ENCODE data around the gene SAMHD1.

The SAMHD1 gene

DNA sequence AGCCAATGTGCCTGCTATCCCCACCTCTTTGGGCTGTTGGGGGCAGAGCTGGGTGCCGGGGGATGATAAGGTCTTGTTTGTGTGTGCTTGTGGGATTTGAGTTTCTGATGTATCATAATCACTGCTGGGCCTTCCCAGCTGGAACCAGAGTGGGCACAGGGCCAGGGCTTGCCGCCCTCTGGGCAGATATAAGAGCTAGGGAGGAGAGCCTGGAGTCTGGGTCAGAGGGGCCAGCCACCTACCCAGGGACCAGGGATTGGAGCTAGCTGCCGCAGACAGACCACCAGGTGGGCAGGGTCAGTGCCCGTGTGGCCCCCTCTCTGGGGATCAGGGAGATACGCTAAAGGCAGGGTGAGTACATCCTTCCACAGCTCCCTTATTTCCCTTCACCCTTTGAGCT, 78.7 kb downstream of the SAMHD1 start:
- no peak for DNase-seq (ENCODE audit: low spot score)

DNA sequence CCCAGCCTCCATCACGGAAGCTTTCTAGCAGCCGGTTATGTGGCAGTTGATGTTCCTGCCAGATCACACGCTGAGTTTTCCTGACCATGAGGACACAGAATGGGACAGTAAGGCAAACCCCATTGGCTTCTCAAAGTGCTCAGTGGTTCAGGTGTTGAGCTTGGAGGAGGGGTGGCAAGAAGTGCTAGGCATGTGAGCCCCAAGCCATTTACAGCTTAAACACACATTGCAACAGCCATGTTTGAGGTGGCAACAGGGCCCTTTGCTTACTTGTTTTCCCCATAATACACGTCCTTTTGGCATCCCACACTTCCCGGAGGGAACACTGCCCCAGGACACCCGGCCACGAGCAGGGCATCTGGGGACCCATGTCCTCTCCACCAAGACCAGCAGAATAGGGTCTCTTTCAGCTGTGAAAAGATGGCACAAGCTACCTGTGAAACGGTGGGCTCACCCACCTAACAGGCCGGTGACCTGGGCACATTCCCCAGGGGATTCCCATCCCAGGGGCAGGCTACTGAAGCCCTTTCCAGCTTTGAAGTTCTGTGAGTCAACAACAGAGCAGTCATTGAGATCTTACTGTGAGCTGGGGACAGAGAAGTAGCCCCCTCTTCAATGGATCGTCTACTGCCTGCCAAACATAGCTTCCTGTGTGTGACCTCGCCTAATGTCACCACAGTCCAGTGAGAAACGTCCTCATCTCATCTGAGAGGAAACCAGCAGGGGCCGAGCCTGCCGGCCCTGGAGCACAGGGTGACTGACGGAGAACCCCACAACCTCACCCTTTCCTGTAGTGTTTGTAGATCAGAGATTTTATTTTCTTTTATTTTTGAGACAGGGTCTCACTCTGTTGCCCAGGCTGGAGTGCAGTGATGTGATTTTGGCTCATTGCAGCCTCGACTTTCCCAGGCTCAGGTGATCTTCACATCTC, 79.6 kb downstream of the SAMHD1 start:
- DNase-seq (ENCODE audit: low spot score) = no peak

DNA sequence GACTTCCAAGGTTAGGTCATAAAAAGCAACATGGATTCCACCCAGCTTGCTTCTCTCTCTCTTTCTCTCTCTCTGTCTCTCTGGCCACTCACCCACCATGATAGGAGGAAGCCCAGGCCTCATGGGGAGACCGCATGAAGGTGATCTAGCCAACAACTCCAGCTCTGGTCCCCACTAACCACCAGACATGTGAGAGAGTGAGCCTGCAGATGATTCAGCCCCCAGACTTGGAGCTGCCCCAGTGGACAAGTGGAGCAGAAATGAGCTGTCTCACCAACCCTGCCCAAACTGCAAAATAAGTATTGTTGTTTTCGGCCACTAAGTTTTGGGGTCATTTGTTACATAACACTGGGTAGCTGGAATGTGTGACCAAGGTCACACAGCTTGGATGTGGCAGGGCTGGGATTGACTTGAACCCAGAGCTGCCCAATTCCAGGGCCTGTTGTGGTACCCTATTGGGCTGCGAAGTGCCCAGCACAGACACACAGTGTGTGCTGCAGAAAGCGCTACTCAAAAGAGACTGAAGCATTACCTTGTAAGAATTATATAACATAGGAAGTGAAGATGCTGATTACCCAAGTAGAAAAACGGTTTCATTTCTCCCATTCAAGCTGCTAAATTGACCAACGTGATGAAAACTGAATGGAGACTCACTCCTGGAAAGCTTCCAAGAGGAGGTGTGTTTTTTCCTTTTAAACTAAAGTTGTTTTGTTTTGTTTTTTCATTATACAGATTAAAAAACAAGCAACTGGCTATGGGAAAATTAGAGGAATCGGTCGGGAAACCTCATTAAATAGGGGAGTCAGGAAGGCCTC, 84.6 kb downstream of the SAMHD1 start:
- DNase-seq (ENCODE audit: low spot score) = no peak

DNA sequence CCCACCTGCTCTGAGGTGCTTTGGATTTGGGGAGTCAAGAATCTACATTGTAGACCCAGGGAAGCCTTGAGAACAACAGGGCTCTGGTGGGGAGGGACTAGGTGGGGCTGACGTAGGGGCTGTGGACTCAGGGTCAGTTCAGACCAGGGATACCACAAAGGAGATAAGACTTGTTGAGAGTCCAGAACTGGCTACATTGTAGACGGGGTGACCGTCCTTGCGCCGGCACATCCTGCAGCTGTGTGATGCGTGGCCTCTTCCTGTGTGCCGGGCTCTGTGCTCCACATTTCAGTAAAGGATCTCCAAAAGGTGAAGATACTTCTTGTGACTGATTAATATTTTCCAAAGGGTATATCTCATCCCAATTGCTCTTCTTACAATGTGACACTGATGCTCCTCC, 85.3 kb downstream of the SAMHD1 start:
- no peak for DNase-seq (ENCODE audit: low spot score)

DNA sequence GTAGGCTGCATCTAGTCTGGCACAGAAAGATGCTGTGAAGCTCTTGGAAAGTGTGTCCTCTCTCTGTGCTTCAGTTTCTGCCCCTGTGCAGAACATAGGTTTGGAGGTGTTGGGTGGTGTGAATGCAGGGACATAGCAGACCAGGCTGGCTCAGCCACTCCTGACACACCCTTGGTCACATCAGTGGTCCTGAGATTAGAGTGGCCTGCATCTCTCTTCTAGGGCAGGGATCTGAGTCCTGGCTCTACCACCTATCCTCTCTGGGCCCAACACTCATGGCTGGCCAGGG, 85.7 kb downstream of the SAMHD1 start:
- DNase-seq (ENCODE audit: low spot score) = no peak

DNA sequence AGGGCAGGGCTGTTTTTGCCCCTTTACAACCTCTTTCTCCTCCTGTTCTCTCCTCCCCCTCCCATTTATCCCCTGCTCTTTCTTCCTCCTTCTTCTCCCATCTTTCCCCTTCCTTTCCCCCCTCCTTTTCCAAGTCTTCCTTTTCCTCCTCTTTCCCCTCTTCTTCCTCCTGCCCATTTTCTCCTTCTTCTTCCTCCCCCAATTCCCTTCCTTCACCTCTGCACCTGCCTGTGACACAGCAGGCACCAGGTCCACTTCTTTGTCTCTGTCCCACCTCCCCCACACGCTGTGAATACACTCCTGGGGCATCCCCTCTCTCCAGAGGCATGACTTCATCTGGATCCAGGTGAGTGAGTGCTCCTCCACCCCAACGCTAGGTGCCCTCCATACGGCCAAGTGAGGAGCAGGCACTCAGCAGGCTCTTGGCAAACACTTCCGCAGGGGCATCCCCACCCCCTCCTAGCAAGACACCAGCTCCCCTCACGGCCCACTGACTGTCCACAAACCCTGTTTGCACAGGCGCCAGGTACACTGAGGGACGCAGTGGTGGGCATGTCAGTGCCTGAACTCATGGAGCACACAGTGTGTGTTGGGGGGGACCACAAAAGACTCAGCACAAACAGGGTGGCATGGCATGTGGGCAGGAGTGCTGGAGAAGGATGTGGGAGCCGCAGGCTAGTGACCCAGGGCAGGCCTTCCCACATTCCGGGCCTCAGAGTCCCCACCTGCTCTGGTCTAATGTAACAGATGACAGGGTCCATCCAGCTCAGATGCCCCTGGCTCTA, 86.2 kb downstream of the SAMHD1 start:
- DNase-seq (ENCODE audit: low spot score) = no peak

DNA sequence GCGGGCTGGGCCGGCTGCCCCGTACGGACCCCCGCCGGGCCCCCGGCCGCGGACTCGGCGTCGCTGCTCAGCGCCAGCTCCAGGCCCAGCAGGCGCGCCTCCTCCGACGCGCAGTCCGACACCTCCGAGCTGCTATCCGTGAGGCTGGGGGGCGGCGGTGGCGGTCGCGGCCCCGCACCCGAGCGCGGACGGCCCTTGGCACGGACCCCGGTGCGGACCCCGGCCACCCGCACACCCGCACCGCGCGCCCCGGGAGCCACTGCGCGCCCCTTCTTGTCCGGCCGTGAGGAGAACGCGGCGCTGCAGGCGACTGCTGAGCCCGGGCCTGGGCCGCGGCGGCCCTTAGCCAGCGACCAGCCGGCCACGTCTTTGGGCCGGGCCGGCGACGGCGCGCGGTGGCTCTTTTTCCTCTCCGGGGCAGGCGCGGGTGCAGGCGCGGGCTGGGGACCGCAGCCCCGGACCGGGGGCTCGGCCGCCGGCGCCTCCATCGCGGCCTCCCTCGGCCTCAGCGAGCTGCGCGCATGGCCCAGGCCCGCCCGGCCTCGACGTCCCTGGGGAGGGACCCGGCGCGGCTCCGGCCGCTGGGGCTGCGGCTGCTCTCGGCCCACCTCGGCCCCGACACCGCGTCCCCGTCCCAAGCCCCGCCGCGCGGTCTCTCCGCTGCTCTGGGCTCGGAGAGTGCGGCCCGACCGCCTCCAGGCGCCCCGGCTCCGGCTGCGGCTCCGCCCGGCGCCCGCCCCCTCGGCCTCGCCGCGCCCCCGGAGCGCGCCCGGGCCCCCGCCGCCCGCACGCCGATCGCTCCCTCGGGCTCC, 88.4 kb downstream of the SAMHD1 start:
- peak; percentile 65 for DNase-seq (ENCODE audit: low spot score)

DNA sequence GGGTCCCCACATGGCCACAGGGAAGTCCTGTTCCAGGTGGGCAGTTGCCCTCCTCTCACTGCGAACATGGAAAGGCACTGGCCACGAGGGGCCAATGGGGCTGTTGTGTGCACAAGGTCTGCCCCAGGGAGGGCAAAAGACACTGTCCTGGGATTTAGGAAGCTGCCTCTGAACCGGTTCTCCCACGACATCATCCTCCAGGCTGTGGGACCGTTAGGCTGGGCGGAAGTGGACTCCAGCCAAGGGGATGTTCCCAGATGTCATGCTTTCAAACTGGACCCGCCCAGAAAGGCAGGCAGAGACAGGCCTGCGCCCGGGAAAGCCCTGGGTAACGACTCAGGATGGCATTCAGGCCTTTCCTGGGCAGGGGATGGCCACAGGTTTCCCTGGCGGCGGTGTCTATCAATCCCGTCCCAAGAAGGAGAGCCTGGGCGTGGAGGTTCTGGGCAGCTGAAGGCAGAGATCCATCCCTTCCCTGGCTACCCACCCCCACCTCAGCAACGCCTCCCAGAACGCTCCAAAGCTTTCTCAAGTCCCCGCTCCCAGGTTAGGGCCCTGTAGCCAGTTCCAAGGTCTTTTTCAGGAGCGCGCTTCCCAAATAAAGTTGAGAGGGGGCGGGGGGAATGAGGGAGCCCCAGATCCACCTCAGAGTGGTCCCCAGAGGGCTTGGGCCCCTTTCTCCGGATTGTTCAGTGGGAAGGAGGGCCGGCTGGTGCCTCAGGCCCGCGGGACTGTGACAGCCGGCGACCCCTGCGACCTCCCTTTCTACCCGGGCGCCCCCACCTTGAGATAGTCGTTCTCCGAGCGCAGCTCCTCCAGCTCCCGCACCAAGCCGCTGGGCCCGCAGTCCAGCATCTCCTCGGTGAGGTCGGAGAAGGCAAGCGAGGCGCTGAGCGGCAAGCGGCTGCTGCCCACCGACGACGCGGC, 89.4 kb downstream of the SAMHD1 start:
- peak; percentile 79 for DNase-seq (ENCODE audit: low spot score)

DNA sequence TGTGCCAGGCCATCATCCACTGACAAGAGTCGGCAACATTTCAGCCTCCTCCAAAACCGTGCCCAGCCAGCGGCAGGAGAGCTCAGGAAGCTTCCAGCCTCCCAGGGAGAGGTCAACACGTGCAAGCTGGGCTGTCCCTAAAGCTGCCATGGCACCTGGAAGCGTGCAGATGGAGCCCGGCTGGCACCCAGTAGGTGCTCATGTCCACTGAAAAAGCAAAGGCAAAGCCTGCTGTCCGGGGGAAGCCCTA, 90.0 kb downstream of the SAMHD1 start:
- DNase-seq (ENCODE audit: low spot score) = no peak

DNA sequence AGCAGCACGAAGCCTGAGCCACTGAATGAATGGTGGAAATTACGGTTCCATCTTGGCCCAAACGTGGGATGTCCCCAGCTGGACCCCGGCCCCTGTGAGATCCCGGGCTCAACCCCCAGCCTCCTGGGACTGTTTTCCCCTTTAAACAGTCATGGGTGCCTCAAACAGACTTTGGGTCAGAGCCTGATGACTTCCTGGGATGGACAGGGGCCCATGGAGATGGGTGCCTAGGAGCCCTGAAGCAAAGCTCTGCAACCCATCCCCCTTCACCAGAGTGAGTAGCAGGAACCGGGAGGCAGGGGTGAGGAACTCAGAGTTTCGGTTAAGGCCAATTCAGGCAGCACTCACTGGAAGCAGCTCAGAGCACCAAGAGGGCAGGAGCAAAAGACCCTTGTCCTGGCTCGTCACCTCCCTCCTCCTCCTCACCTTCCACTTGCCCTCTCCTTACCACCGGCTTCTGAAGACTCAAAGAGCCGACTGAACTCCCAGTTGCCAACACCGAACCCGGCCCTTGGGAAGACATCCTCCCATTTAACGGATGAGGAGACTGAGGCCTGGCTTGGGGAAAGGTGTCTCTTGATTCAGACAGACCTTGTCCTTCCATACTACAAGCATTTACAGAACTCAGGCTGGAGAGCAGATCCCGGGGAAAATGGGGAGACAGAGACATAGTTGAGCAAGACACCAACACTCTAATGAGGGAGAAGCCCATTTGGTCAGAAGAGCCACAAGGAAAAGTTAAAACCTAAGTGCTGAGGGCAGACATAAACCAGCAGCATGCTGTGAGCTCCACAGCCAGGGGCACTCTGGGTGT, 90.5 kb downstream of the SAMHD1 start:
- no peak for DNase-seq (ENCODE audit: low spot score)

DNA sequence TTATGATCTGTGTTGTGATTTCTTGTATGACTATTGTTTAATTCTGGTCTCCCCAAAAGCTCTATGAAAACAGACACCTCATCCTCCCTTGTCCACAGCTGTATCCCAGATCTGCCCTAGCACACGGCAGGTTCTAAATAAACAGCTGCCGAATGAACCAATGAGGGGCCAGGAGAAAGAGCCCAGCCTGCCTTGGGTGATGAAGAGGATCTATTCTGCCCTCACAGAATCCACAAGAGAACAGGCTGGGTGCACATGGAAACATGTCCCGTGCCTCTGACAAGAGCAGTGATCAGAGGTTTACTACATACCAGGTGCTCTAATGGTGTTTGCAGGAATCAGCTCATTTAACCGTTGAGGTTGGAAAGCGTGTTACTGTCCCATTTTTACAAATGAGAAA, 91.2 kb downstream of the SAMHD1 start:
- DNase-seq (ENCODE audit: low spot score) = no peak

DNA sequence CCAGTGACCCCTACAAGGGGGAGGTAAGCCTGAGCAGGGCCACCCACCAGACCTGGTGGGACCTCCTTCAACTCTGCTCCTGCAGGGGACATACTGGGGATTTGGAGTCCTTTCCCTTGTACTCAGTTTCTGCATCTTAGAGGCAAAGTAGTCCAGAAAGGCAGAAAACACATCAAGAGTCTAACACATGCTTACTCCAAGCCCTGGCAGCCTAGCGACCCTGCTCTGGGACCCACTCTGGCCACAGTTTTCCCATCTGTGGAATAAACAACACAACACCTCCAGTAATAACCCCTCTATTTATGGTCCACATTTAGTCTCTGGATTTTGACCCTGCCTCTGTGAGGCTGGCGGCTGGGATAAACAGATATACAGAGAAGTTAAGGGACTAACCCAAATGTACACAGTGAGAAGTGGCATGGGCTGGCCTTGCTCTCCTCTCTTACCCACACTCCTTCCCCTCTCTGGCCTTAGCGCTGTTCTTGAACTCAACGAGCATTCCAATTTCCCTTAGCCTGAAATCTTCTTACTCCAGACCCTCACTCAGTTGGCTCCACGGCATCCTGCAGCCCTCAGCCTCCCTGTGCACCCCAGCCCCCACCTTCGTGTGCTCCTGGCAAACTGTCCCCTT, 91.7 kb downstream of the SAMHD1 start:
- no peak for DNase-seq (ENCODE audit: low spot score)

DNA sequence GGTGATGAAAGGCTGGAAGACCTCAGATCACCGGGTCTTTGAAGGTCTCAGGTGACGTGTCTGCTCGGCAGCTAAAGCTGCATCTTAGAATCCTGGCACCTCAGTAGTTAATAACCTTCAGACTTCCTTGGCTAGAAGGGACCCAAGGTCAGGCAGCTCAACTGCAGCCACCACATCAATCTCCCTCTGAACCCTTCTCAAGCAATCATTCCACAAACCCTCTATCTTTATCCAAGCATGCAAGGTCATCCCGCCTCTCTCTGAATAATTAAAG, 92.3 kb downstream of the SAMHD1 start:
- no peak for DNase-seq (ENCODE audit: low spot score)

DNA sequence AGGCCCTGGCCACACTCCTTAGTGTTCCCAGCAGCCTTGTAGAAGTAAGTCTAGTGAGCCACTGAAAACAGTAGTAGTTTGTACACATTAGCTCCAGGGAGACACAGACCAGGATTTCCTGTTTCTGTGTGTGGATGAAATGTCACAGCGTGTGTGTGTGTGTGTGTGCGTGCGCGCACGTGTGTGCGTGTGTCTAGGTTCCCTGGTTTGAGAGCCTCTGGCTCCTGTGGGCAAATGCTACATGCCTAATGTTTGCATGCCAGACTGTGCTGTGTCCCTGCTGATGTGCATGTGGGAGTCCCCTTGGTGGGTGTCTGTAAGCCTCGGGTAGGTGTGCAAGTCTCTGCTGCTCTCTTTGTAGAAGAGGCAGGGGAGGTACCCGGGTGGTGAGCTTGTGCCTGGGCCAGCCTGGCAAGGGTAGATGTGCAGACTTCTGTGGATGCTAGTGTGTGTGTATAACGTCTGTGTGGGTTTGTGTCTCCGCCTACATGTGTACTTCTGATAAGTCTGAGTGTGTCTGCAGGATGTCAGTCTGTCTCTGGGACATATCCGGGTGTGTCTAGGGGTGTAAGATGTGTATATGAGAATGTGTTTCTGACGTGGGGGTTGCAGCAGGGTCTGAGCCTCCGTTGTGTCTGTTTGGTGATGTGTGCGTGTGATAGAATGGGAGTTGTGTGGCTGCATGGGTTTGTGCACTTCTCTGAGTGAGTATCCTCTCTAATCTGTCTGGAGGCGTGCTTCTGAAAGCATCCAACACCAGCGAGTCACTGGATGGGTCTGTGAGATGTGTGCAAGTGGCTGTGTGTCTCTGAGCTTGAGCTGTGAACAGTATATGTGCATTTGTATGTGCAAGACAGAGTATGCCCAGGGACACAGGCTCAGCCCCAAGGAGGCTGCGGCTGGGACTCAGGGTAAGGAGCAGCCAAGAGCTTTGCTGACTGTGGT, 94.5 kb downstream of the SAMHD1 start:
- no peak for DNase-seq (ENCODE audit: low spot score)

DNA sequence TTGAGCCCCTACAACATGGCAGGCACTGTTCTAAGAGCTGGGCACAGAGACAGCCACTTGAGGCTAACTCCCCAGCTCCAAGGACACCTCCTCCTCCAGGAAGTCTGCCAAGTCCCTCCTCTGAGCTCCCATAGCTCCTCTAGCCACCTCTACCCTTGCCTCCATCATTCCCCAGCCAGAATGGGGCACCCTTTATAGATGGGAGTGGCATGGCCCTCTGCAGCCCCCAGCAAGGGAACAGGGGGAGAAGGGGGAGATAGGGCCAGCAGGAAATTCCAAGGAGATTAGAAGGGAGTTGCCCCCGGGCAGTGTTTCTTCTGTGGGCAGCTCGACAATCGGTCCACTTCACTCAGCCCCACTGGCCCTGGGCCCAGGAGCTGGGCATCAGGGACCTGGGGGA, 95.3 kb downstream of the SAMHD1 start:
- DNase-seq (ENCODE audit: low spot score) = no peak

DNA sequence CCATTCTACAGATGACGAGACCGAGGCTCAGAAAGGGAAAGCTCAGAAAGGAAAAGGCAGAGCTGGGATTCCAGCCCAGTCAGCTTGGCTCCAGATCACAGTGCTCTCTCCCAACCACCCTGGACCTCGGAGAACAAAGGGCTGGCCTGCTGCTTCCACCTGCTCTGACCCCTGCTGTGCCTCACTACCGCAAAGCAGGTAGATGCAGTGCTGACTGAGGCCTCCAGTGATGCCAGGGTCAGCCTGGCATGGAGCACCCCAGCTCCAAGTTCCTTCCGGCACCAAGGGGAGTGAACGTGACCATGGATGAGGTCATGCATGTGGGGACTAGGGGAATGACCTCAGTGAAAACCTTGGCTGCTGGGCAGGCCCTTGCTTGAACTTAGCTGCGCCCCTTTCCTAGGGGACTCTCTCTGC, 96.3 kb downstream of the SAMHD1 start:
- DNase-seq (ENCODE audit: low spot score) = no peak

DNA sequence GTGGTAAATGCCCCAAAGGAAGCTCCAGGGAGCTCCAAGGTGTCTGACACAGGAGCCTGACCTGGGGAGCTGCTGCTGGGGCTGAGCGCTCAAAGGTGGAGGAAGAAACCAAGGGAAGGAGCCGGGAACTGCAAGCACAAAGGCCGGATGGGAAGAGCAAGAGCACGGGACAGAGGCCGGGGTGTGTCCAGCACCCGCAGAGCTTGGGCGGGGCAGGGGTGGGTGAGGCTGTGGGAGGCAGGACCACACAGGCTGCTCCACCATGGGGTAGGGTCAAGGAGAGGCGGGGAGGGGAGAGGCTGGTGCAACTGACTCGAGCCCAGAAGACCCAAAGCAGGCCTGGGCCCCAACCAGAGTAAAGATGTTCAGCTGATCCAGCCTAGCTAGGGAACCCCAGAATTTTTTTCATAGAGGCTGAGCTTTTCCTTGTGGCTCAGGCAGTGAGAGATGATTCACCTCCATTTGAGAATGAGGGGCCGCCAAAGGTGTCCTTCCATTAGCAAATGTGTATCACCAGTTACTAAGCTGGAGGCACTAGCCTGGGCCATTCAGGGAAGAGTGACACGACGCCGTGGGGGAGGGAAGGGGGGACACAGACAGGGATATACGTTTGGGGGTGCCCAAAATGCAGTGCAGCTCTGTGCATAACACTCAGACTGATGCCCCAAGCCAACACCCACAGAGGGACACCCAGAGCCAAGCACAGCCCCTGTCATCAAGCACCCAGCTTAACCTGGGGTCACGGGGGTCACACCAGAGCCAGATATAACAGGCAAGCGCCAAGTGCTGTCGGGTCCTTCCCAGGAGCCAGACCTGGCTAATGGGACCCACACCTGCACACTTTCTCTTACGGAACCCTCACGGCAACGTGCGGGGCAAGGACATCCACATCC, 96.9 kb downstream of the SAMHD1 start:
- DNase-seq (ENCODE audit: low spot score) = no peak

DNA sequence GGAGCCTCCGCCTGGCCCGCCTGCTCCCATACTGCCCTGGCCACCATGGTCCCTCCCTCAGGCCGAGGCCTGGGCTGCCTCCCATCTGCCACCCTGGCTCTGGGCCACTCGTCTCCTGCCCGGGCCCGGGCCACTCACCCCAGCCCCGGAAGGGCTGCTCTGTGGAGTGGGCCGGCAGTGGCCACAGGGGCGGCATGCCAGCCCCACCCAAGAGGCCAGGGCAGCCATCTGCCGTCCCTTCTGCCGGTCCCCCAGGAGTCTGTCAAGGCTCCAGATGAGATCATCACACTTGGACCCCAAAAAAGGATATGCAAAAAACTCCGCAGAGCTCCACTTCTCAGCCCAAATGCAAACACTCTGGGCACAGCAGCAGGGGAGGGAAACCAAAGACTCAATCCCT, 99.3 kb downstream of the SAMHD1 start:
- DNase-seq (ENCODE audit: low spot score) = no peak
